Measurements from ENCODE around the gene ADGRB3.
"Not testable (repeated sequence)": the region's sequence is repeated elsewhere in the genome, so short reads cannot be mapped to it uniquely, and the experiment has no call there.

Gene ADGRB3

GRCh38 chr6:68743099-68743498 is 108.0 kb downstream of the ADGRB3 start:
- no peak for FAIRE-seq

- not testable (repeated sequence) for FAIRE-seq
These were observed 109.3 kb downstream of the ADGRB3 start for GRCh38 chr6:68744376-68744775.

- no peak for FAIRE-seq
These were observed 111.3 kb downstream of the ADGRB3 start for GRCh38 chr6:68746376-68746775.

GRCh38 chr6:68747110-68747790 is 112.2 kb downstream of the ADGRB3 start:
- FAIRE-seq, result no peak

GRCh38 chr6:68747832-68748231 is 112.8 kb downstream of the ADGRB3 start:
- not testable (repeated sequence) for FAIRE-seq

GRCh38 chr6:68754681-68755213 is 119.7 kb downstream of the ADGRB3 start:
- no peak for FAIRE-seq

GRCh38 chr6:68756454-68757375 is 121.6 kb downstream of the ADGRB3 start:
- no peak for FAIRE-seq

GRCh38 chr6:68757821-68758220 is 122.7 kb downstream of the ADGRB3 start:
- no peak for FAIRE-seq

- no peak for FAIRE-seq
These were observed 123.5 kb downstream of the ADGRB3 start for GRCh38 chr6:68758559-68758958.

GRCh38 chr6:68760485-68760884 is 125.4 kb downstream of the ADGRB3 start:
- no peak for FAIRE-seq

- no peak for FAIRE-seq
These were observed 126.0 kb downstream of the ADGRB3 start for GRCh38 chr6:68760941-68761676.

- FAIRE-seq, result no peak
These were observed 126.9 kb downstream of the ADGRB3 start for GRCh38 chr6:68761985-68762384.

GRCh38 chr6:68771426-68771825 is 136.3 kb downstream of the ADGRB3 start:
- no peak for FAIRE-seq

- FAIRE-seq, result no peak
These were observed 139.8 kb downstream of the ADGRB3 start for GRCh38 chr6:68774843-68775242.

- FAIRE-seq, result no peak
These were observed 141.3 kb downstream of the ADGRB3 start for GRCh38 chr6:68776354-68776753.

GRCh38 chr6:68777956-68778355 is 142.9 kb downstream of the ADGRB3 start:
- FAIRE-seq, result no peak

- no peak for FAIRE-seq
These were observed 143.4 kb downstream of the ADGRB3 start for GRCh38 chr6:68778356-68779020.

GRCh38 chr6:68779366-68779765 is 144.3 kb downstream of the ADGRB3 start:
- FAIRE-seq, result no peak

- not testable (repeated sequence) for FAIRE-seq
These were observed 155.0 kb downstream of the ADGRB3 start for GRCh38 chr6:68790128-68790527.

- not testable (repeated sequence) for FAIRE-seq
These were observed 179.9 kb downstream of the ADGRB3 start for GRCh38 chr6:68814976-68815375.

- FAIRE-seq, result no peak
These were observed 191.4 kb downstream of the ADGRB3 start for GRCh38 chr6:68826501-68826900.

GRCh38 chr6:68834551-68834950 is 199.5 kb downstream of the ADGRB3 start:
- no peak for FAIRE-seq

- no peak for FAIRE-seq
These were observed 203.5 kb downstream of the ADGRB3 start for GRCh38 chr6:68838571-68838970.
